Activated naive CD4-positive, alpha-beta T cell treated with anti-CD3 and anti-CD28 coated beads, Interleukin-2, amount 10 ng/mL, durations not matched to agents 7 days and 5 days (primary cell): Measurements from ENCODE around the gene CRABP2.

Experiments
- CTCF ChIA-PET: fragments of 350-600 bp; sonication (Branson Sonifier 250); formaldehyde crosslinking; loops from one replicate; lab custom pipeline; 2021; ENCODE audit warnings: antibody characterized with exemption; lab: Charles Lee
- DNase-seq: peaks from one replicate; pipeline ENCODE4 v3.0.0-alpha.2; 2020
- H3K27ac Mint-ChIP-seq: one replicate; pipeline ENCODE4 v1.8.0; 2021; ENCODE audit warnings: mild to moderate bottlenecking, moderate library complexity, mixed read lengths
- H3K27me3 Mint-ChIP-seq: one replicate; pipeline ENCODE4 v1.8.0; 2021; ENCODE audit warnings: mild to moderate bottlenecking, mixed read lengths
- H3K36me3 Mint-ChIP-seq: one replicate; pipeline ENCODE4 v1.8.0; 2021; ENCODE audit warnings: mixed read lengths
- H3K4me1 Mint-ChIP-seq: one replicate; pipeline ENCODE4 v1.8.0; 2021; ENCODE audit warnings: mixed read lengths
- H3K4me3 Mint-ChIP-seq: one replicate; pipeline ENCODE4 v1.8.0; 2021; ENCODE audit warnings: mild to moderate bottlenecking, moderate library complexity, mixed read lengths
- H3K9me3 Mint-ChIP-seq: one replicate; pipeline ENCODE4 v1.8.0; 2021; ENCODE audit warnings: mixed read lengths

The CRABP2 gene

DNA sequence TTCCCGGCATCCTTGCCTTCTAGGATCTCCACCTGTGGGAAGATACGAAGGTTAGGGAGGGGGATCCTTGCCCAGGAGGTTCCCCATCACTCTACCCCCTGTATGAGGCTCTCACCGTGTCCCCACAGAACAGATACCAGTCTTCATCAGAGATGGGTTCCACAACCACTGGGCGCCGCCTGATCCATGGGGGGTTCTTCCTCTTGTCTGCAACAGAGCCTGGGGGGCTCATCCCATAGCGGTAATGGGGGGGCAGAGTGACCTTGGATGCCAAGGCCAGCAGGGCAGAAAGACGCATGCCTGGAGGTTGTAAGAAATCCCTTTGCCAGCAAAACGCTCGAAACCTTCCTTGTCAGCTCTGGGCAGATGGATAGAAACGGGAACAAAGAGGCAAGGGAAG, 33.0 kb upstream of the CRABP2 start:
- no peaks in the 10 kb centered on the region for H3K27me3 Mint-ChIP-seq
- H3K9me3 Mint-ChIP-seq, result no peaks in the 10 kb centered on the region
- no peak for DNase-seq
- peaks cover 39% of the 10 kb centered on the region for H3K36me3 Mint-ChIP-seq
- peaks cover 42% of the 10 kb centered on the region for H3K4me1 Mint-ChIP-seq
- no peak overlapping the region for H3K4me3 Mint-ChIP-seq
- H3K27ac Mint-ChIP-seq, result no peak overlapping the region
- CTCF ChIA-PET, result interaction anchor here (1.3 kb wide), 2 partner anchors 8 to 12 kb away, joined by 5 to 9 read pairs; no protein-coding TSS in a partner anchor

DNA sequence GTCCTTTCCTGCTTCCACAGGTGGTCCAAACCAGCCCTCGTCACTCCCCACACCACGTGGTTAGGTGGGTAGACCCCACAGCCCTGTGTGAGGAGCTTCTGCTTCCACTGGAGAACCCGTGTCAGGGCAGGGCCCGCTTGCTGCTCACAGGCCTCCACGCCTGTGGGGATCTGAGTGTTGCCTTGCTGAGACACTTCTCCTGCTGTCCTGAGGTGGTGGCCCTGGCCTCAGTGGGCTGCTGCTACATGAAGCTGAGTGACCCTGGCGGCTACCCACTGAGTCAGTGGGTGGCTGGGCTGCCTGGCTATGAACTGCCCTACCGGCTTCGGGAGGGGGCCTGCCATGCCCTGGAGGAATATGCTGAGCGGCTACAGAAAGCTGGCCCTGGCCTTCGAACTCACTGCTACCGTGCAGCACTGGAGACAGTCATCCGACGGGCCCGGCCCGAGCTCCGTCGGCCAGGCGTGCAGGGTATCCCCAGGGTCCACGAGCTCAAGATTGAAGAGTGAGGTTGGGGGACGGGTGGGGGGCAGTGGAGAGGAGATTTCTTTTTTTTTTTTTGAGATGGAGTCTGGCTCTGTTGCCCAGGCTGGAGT, 28.7 kb upstream of the CRABP2 start:
- Mint-ChIP-seq H3K4me3 (no peak overlapping the region), H3K36me3 (peaks cover 27% of the 10 kb centered on the region), H3K27me3 (no peaks in the 10 kb centered on the region), H3K9me3 (no peaks in the 10 kb centered on the region), H3K27ac (no peak overlapping the region), H3K4me1 (peaks cover 22% of the 10 kb centered on the region)
- no peak for DNase-seq
- CTCF ChIA-PET, result no interaction called here

DNA sequence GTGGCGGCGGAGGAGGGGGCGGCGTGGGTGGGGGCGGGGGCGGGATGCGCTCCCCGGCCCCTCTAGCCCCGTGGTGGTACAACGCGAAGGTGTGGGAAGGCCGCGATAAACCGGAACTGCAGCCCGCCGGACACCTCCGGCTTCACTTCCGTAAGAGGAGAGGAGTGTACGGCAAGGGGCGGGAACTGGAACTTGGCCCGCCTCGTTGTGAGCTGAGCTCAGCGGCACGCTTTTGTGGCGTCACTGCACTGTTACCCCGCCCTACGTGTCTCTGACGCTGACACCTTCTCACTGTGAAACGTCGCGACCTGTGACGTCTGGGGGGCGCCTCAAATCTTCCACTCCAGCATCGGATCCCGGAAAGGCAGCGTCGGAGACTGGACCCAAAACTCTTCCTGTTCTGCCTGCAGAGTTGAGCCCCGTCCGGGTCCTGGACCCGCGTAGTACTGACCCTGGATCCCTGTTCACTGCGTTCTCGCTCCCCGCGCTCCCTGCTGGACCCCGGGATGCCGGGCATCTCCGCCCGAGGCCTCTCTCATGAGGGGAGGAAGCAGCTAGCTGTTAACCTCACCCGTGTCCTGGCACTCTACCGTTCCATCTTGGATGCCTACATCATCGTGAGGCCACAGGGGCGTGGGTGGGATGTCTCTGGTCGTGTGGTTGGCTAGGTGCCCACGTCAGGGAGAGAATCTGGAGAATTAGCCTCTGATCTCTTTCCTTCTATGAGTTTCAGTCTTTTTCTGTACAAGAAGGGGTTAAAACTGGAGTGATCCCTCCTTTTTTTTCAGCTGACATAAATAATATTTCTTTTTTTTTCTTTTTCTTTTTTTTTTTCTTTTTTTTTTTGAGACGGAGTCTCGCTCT, 23.4 kb upstream of the CRABP2 start, which contains the start of gene ISG20L2:
TSS of gene ISG20L2 (minus strand) at position 168 of the 864 bp plus-strand sequence. CDS start 1,114 bp downstream, outside the sequence.
- CTCF ChIA-PET, result interaction anchor here (0.6 to 5.1 kb wide), 13 partner anchors 12 to 160 kb away, joined by 3 to 224 read pairs (median 35); partner anchors contain the start of genes HDGF, MRPL24, NTRK1 and PRCC
- peak; percentile 98 for DNase-seq
- Mint-ChIP-seq H3K27me3 (no peaks in the 10 kb centered on the region), H3K27ac (no peak within 1 kb of the TSS), H3K9me3 (no peaks in the 10 kb centered on the region), H3K4me1 (peaks cover 28% of the 10 kb centered on the region), H3K4me3 (no peak within 1 kb of the TSS), H3K36me3 (peaks cover 25% of the 10 kb centered on the region)

DNA sequence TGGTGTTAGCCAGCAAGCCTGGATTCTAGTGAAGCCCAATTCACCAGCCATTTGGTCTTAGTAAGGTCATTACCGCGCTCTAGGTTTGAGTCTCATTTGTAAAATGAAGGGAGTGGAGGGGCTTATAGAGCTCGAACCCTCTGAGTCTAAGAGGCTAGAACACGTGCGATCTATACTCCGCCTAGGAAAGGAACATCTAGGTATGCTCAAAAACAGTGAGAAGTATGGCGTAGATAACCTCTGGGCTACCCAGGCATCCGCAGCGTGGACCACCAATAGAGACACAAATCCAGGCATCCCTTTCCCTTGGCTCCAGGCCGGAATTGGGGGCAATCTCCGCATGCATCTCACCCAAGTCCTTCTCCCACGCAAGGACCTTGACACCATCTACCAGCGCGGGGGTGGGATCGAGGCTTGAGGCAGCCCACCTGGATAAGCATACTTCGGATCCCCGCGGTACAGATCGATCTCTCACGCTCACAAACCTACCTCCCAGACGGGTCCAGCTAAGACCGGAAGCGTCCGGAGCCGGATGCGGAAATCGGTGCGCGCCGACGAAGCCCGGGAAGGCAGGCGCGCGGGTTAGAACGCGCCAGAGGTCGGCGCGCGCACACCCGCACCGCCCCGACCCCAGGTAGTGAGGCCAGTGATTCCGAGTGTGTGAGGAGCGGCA, 22.7 kb upstream of the CRABP2 start, which contains the start of gene METTL25B:
TSS of gene METTL25B (plus strand) at position 544 of the 673 bp plus-strand sequence. CDS start 636 bp downstream, outside the sequence.
- peak; percentile 86 for DNase-seq
- H3K4me3 Mint-ChIP-seq, result no peak within 1 kb of the TSS
- CTCF ChIA-PET, result interaction anchor here (0.7 to 5.1 kb wide), 13 partner anchors 13 to 161 kb away, joined by 3 to 224 read pairs (median 35); partner anchors contain the start of genes HDGF, MRPL24, NTRK1 and PRCC
- peaks cover 35% of the 10 kb centered on the region for H3K4me1 Mint-ChIP-seq
- no peaks in the 10 kb centered on the region for H3K27me3 Mint-ChIP-seq
- peaks cover 29% of the 10 kb centered on the region for H3K36me3 Mint-ChIP-seq
- H3K9me3 Mint-ChIP-seq, result no peaks in the 10 kb centered on the region
- H3K27ac Mint-ChIP-seq, result no peak within 1 kb of the TSS

DNA sequence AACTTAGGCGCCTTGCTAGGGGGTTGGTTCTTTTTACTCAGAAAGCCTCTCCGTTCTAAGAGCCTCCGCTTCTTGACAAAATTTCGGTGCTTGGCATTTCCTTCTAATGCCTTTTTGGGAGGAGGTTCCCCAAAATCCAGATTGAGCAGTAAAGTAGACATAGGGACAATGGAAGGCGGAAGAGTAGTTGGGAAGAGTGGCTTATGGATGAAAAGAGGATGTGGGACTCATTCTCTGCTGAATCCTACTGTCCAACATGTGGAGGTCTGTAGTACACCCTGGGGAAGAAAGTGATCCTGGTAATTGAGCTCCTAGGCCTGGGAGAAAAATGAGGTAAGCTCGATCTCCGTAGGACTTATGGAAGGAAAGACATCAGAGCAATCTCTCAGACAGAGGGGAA, 22.1 kb upstream of the CRABP2 start:
- Mint-ChIP-seq H3K36me3 (peaks cover 26% of the 10 kb centered on the region), H3K27me3 (no peaks in the 10 kb centered on the region), H3K4me1 (peaks cover 35% of the 10 kb centered on the region), H3K9me3 (no peaks in the 10 kb centered on the region), H3K4me3 (no peak overlapping the region), H3K27ac (no peak overlapping the region)
- CTCF ChIA-PET, result interaction anchor here (0.6 to 5.1 kb wide), 29 partner anchors 11 to 201 kb away, joined by 3 to 224 read pairs (median 12); partner anchors contain the start of genes CRABP2, HAPLN2, HDGF and INSRR
- DNase-seq, result no peak

DNA sequence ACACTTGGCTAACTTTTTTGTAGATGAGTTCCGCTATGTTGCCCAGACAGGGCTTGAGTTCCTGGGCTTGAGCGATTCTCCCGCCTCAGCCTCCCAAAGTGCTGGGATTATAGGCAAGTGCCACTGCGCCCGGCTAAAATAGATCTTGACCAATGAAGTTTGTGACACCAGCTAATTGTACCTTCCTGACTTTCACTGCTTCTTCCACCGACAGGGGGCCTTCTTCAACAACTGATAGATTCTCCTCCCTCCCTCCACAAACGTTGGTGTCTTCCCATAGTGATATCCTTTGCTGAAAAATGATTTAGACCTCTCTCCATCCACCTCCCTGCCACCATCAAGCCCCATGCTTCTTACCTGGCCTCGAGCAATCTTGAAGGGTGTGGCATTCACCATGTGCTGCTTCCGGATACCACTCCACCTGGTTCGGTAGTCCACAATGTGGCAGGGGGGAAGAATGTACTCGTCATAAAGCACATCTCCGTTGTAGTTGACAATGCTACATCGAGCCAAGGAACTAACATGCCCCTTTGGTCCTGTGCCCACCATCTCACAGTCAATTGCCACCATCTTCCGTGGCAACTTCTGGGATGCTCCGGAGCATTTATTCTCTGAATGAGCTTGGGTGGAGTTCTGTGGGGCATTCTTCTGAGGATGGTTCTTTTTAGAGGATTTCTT, 21.3 kb upstream of the CRABP2 start:
- Mint-ChIP-seq H3K36me3 (peaks cover 27% of the 10 kb centered on the region), H3K27ac (no peak overlapping the region), H3K4me1 (peaks cover 35% of the 10 kb centered on the region), H3K27me3 (no peaks in the 10 kb centered on the region), H3K4me3 (no peak overlapping the region), H3K9me3 (no peaks in the 10 kb centered on the region)
- CTCF ChIA-PET, result interaction anchor here (0.6 to 5.1 kb wide), 60 partner anchors 10 to 724 kb away, joined by 3 to 224 read pairs (median 8); partner anchors contain the start of genes CRABP2, GPATCH4, HAPLN2 and HDGF
- peak; percentile 75 for DNase-seq

DNA sequence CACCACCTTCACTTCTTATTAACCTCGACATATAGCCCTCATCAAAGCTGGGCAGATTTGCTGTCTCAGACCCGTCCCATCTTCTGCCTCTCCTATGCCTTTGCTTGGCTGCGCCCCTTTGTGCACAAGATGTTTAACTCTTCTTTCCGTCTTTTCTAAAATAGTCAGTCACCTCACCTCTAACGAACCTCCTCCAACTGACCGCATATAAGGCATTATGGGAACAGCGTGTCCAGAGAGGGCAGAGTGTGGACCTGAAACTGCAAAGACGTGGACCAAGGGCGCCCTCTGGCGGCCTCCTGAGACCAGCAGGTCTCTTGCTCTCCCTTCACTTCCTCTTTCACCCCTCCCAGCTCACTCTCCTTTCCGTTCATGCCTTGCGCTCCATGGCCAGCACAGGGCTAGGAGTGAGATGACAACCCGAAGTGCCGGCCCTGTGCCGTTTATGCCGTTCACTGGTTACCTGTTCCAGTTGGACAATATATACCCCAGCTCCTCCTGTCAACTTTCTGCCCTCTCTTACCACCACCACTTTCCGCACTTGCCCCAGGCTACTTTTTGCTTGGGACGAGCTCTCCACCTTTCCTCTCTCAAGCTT, 20.4 kb upstream of the CRABP2 start:
- Mint-ChIP-seq H3K36me3 (peaks cover 31% of the 10 kb centered on the region), H3K4me3 (no peak overlapping the region), H3K4me1 (peaks cover 31% of the 10 kb centered on the region), H3K27me3 (no peaks in the 10 kb centered on the region), H3K27ac (no peak overlapping the region), H3K9me3 (no peaks in the 10 kb centered on the region)
- peak; percentile 89 for DNase-seq
- CTCF ChIA-PET, result interaction anchor here (0.6 to 5.1 kb wide), 63 partner anchors 10 to 724 kb away, joined by 3 to 224 read pairs (median 8); partner anchors contain the start of genes CRABP2, GPATCH4, HAPLN2 and HDGF

DNA sequence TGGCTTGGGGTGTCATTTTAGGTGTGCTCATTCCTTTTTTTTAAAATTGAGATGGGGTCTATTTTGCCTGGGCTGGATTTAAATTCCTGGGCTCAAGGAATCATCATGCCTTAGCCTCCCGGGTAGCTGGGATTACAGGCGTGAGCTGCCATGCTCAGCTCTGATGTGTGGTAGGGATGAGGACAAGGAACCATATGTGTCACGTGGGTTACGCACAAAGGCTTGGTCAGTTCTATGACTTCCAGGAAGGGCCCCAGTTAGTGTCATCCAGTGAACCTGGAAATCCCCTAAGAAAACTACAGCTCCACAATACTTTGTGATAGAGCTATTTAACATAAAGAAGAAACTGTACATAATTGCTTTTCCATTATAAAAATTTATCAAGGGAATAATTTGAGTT, 16.2 kb upstream of the CRABP2 start:
- H3K4me3 Mint-ChIP-seq, result no peak overlapping the region
- CTCF ChIA-PET, result interaction anchor here (0.8 to 1.5 kb wide), 8 partner anchors 9 to 206 kb away, joined by 3 to 12 read pairs (median 3); partner anchors contain the start of genes INSRR and NTRK1
- peaks cover 16% of the 10 kb centered on the region for H3K4me1 Mint-ChIP-seq
- peaks cover 34% of the 10 kb centered on the region for H3K36me3 Mint-ChIP-seq
- H3K9me3 Mint-ChIP-seq, result no peaks in the 10 kb centered on the region
- peak overlapping the region; percentile 60 for H3K27ac Mint-ChIP-seq
- no peaks in the 10 kb centered on the region for H3K27me3 Mint-ChIP-seq
- no peak for DNase-seq

DNA sequence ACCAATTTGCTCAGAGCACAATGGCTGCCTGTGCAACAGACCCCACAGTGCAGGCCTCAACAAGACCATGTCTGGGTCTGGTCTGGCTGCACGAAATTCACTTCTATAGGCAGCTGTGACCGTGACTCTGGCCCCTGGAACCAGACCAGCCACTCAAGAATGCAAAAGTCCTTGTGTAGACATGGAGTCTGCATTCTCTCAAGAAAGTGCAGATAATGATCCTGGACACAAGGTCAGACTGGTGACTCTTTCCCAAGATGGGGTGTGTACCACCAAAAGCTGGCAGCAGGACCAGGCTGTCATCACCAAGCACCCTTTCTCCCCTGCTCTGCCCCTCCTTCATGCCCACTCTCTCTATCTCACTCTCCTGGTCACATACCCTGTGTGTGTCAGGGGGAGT, 15.7 kb upstream of the CRABP2 start:
- peaks cover 36% of the 10 kb centered on the region for H3K36me3 Mint-ChIP-seq
- H3K27ac Mint-ChIP-seq, result no peak overlapping the region
- H3K4me1 Mint-ChIP-seq, result peaks cover 16% of the 10 kb centered on the region
- H3K9me3 Mint-ChIP-seq, result no peaks in the 10 kb centered on the region
- CTCF ChIA-PET, result interaction anchor here (0.8 to 1.5 kb wide), 8 partner anchors 9 to 206 kb away, joined by 3 to 12 read pairs (median 4); partner anchors contain the start of genes INSRR and NTRK1
- no peak overlapping the region for H3K4me3 Mint-ChIP-seq
- no peaks in the 10 kb centered on the region for H3K27me3 Mint-ChIP-seq
- DNase-seq, result no peak

DNA sequence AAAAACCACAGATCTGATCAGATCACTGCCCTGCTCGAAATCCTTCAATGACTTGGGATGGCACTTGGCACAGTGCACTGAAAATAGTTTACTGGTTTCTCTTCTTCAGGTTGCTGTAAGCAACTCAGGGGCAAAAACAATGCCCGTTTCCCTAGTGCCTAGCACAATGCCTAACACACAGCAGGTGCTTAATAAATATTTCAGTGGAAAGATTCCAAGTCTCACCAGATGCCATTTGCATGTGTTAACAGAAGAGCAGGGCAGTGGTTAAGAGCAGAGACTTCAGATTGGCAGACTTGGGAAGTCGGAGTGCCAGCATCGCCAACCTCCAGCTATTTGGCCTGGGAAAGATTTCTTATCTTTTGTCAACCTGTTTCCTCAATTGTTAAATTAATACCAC, 12.0 kb upstream of the CRABP2 start:
- peaks cover 29% of the 10 kb centered on the region for H3K36me3 Mint-ChIP-seq
- CTCF ChIA-PET, result interaction anchor here (4.6 to 6.0 kb wide), 2 partner anchors 9 to 28 kb away, joined by 28 to 34 read pairs; no protein-coding TSS in a partner anchor
- H3K4me3 Mint-ChIP-seq, result no peak overlapping the region
- no peaks in the 10 kb centered on the region for H3K4me1 Mint-ChIP-seq
- H3K27me3 Mint-ChIP-seq, result no peaks in the 10 kb centered on the region
- no peaks in the 10 kb centered on the region for H3K9me3 Mint-ChIP-seq
- no peak overlapping the region for H3K27ac Mint-ChIP-seq
- DNase-seq, result no peak

DNA sequence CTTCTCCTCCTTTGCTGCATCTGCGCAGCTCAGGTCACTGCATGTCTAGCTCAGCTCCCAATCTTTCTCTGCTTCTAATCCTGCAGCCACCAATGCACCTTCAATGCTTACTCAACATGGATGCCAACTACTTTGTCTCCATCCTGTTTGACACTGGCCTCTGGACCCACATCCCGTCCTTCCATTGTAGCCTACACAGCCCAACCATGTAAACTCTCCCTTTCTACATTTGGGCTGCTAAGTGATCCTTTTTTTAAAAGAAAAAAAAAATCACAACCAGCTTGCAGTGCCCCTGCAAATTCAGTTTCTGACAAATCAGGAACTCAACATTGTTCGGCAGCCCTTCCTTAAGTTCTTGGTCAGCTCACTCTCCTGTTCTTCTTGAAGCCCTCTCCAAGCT, 9.4 kb upstream of the CRABP2 start:
- CTCF ChIA-PET, result interaction anchor here (1.0 to 6.0 kb wide), 6 partner anchors 9 to 57 kb away, joined by 3 to 34 read pairs (median 15); partner anchors contain the start of gene CRABP2
- Mint-ChIP-seq H3K4me3 (no peak overlapping the region), H3K27ac (peak overlapping the region; percentile 15), H3K27me3 (no peaks in the 10 kb centered on the region), H3K4me1 (no peaks in the 10 kb centered on the region), H3K9me3 (no peaks in the 10 kb centered on the region), H3K36me3 (peaks cover 19% of the 10 kb centered on the region)
- DNase-seq, result no peak

DNA sequence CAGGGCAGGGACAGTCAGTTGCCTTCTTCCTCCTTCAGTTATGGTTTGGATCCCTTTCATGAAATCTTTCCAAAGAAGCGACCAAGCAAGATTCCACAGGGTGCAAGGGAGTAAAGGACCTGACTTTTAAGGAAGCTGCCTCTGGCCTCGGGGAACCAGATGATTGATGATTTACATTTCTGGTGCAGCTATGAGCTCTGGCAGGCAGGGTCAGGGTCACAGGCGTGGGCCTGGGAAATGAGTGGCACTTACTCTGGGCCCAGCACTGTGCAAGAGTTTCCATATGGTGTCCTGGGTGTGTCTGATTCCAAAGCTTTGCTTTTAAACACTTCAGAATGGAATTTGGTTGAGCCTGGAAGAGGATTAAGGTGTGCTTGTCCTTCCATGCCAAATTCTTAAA, 7.2 kb upstream of the CRABP2 start:
- CTCF ChIA-PET, result interaction anchor here (1.8 to 6.0 kb wide), 3 partner anchors 9 to 23 kb away, joined by 4 to 28 read pairs (median 25); partner anchors contain the start of genes ISG20L2 and METTL25B
- H3K4me3 Mint-ChIP-seq, result no peak overlapping the region
- peaks cover 1% of the 10 kb centered on the region for H3K4me1 Mint-ChIP-seq
- DNase-seq, result no peak
- H3K36me3 Mint-ChIP-seq, result peaks cover 19% of the 10 kb centered on the region
- no peaks in the 10 kb centered on the region for H3K9me3 Mint-ChIP-seq
- peaks cover 9% of the 10 kb centered on the region for H3K27me3 Mint-ChIP-seq
- no peak overlapping the region for H3K27ac Mint-ChIP-seq
